ENCODE data around the gene CAPN12.

Gene CAPN12

GRCh38 chr19:38695317-38695683 is 49.0 kb downstream of the CAPN12 start:
- DNase-seq = no peak

- no peak for DNase-seq
Observed at GRCh38 chr19:38693380-38694223, 50.7 kb downstream of the CAPN12 start.

- no peak for DNase-seq
Observed at GRCh38 chr19:38692458-38693379, 51.6 kb downstream of the CAPN12 start.

GRCh38 chr19:38691938-38692457 is 52.3 kb downstream of the CAPN12 start:
- no peak for DNase-seq

GRCh38 chr19:38690832-38691231 is 53.4 kb downstream of the CAPN12 start:
- DNase-seq = no peak

- no peak for DNase-seq
Observed at GRCh38 chr19:38690146-38690545, 54.1 kb downstream of the CAPN12 start.

GRCh38 chr19:38687837-38688378 is 56.4 kb downstream of the CAPN12 start:
- no peak for DNase-seq

GRCh38 chr19:38686530-38686888 is 57.8 kb downstream of the CAPN12 start:
- DNase-seq = no peak

GRCh38 chr19:38685666-38686529 is 58.4 kb downstream of the CAPN12 start:
- peak in 1 of 2 experiments; percentile 56 for DNase-seq

- DNase-seq = no peak
Observed at GRCh38 chr19:38684862-38685665, 59.2 kb downstream of the CAPN12 start.

- peak; percentile 28 to 63 for DNase-seq
Observed at GRCh38 chr19:38684078-38684861, 60.0 kb downstream of the CAPN12 start.

GRCh38 chr19:38683393-38684077 is 60.7 kb downstream of the CAPN12 start:
- DNase-seq = peak in 1 of 2 experiments; percentile 34

- DNase-seq = no peak
Observed at GRCh38 chr19:38682872-38683392, 61.3 kb downstream of the CAPN12 start.

- no peak for DNase-seq
Observed at GRCh38 chr19:38682195-38682867, 61.9 kb downstream of the CAPN12 start.
